Measurements from ENCODE around the gene GGCT. TPM values are rescaled to one million over a fixed set of nuclear protein-coding genes. Genes with fewer than 3 reads are reported as not detected.

The GGCT gene
- total and polyA plus RNA-seq, 2 of the 8 experiments (the other 6 are each of a cell fraction or from before 2014, with no cell fraction given): 50.0 to 129 TPM

DNA sequence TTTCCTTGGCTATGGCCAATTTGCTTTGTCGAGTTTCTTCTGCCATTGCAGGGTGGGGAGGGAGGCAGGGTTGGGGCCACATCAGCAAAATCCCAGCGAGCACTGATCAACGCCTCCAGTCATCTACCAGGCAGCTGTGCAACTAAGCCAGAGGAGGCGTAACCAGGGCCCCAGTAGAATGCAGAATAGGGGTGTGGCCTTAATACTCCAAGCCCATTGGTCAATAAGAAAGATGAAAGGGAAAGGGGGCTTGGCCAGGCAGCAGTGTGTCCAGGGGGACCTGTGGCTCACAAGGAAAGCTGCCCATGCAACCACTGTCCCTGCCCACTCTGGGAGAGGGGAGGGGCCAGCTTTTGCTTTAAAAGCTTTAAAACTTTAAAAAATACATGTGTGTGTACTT is 21.5 kb upstream of the GGCT start (continued):
- no peak for TF ChIP-seq HDAC6 (IDR thresholded peaks at IDR 0.05; ENCODE audit: low read depth, low read length)
- TF ChIP-seq TAF7 (optimal IDR thresholded peaks at IDR 0.05; ENCODE audit: borderline replicate concordance, low read depth, low read length): no peak
- TF ChIP-seq JUND (IDR thresholded peaks at IDR 0.05; ENCODE audit: low read length): no peak

Data from H1 (cell line).